Nucleus accumbens (tissue), 56 donors: Measurements from ENCODE around the gene RELN.

Experiments
- DNase-seq, 56 donors: peaks; one replicate each; lab custom pipeline; 2025; lab: John Stamatoyannopoulos, UW

Gene RELN

GRCh38 chr7:103651593-103652377, 337.7 kb downstream of the RELN start:
- no peak for DNase-seq

GRCh38 chr7:103649052-103649451, 340.4 kb downstream of the RELN start:
- no peak for DNase-seq

DNA sequence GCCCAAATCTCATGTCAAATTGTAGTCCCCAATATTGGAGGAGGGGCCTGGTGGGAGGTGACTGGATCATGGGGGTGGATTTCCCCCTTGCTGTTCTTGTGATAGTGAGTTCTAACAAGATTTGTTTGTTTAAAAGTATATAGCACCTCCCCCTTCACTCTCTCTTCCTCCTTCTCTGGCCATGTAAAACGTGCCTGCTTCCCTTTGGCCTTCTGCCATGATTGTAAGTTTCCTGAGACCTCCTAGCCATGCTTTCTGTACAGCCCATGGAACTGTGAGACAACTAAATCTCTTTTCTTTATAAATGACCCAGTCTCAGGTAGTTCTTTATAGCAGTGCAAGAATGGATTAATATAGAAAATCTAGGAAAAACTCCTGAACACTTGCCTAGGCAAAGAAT, 341.3 kb downstream of the RELN start:
- DNase-seq = no peak

DNA sequence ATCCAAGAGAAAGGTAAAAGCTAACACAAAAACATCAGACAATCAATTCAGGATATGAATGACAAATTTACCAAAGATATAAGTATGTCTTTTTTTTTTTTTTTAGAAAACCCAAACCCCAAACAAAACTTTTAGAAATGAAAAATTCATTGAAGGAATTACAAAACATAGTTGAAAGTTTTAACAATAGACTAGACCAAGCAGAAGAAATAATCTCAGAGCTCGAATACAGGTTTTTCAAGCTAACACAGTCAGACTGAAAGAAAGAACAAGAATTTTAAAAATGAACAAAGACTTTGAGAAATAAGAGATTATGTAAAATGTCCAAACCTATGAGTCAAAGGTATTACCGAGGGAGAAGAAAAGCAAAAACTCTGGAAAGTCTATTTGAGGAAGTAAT, 345.1 kb downstream of the RELN start:
- DNase-seq = no peak

DNA sequence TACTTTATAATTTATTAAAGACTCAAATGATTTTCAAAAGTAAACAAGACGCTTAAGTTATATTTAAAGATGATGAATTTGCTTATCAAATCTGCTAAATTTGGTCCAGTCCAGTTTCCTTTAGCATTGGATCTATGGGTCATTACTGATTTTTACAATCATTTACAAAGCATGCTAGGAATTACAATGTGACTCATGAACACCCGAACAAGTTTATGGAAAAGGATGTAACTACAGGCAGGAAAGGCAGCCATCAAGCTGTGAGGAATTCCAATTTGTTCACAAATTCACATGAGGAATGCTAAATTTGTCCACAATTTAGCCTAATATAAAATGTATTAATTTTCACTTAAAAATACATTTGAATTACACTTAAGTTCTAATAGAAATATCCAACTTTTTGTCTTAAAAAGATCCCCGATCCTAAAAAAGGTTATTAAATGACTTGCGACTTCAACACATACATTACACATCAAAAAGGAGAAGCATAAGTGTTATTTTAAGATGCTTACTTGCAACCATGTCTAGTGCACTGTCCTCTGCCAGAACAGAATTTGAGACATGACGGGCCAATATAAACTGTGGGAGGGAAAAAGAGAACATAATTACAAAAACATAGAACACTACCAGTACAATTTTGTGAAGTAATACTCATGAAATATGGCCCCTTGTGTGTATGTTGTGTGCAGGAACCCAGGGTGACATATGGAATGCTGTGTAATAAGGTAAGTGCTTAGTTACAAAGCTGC, 349.3 kb downstream of the RELN start:
- no peak for DNase-seq

- DNase-seq = no peak
Observed at GRCh38 chr7:103637726-103638125, 351.7 kb downstream of the RELN start.

DNA sequence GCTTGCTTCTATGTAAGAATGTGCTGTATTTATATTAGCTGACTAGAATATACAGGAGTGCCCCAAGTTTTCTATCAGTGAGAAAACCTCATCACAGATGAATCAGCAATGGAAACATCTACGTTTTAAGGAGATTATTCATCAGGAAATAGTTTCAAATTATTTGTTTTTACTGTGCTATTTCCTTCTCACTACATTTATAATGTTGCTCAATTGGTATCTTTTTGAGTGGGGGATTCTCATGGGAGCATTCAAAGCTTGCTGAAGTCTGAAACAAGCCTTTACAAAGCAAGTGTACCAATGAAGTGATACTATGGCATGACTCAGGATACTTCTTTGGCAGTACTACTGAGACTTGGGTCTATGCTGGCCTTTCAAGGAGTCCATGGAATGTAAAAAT, 352.4 kb downstream of the RELN start:
- DNase-seq = no peak

- DNase-seq = no peak
Observed at GRCh38 chr7:103636153-103636552, 353.3 kb downstream of the RELN start.

DNA sequence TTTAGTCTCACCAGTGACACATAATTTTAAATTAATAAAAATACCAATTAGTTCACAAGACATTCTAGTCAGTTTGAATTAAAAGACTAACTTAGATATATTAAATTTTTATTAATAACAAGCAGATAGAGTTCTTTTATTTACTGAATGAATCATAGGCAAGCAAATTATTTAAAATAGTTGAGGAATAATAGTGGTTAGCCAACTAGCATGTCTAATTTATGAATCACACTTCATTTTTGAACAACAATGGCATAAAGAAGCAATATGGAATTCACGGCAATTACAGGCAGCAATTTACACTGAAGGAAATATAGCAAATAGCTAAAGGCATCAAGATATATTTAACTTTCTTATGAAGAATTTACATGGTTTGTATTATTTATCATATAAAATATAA, 356.5 kb downstream of the RELN start:
- DNase-seq = no peak

GRCh38 chr7:103632005-103632639, 357.3 kb downstream of the RELN start:
- DNase-seq = no peak

- DNase-seq = no peak
Observed at GRCh38 chr7:103630318-103630717, 359.1 kb downstream of the RELN start.

GRCh38 chr7:103628742-103629141, 360.7 kb downstream of the RELN start:
- DNase-seq = no peak

GRCh38 chr7:103626776-103627175, 362.7 kb downstream of the RELN start:
- no peak for DNase-seq

GRCh38 chr7:103622274-103622673, 367.2 kb downstream of the RELN start:
- DNase-seq = no peak

DNA sequence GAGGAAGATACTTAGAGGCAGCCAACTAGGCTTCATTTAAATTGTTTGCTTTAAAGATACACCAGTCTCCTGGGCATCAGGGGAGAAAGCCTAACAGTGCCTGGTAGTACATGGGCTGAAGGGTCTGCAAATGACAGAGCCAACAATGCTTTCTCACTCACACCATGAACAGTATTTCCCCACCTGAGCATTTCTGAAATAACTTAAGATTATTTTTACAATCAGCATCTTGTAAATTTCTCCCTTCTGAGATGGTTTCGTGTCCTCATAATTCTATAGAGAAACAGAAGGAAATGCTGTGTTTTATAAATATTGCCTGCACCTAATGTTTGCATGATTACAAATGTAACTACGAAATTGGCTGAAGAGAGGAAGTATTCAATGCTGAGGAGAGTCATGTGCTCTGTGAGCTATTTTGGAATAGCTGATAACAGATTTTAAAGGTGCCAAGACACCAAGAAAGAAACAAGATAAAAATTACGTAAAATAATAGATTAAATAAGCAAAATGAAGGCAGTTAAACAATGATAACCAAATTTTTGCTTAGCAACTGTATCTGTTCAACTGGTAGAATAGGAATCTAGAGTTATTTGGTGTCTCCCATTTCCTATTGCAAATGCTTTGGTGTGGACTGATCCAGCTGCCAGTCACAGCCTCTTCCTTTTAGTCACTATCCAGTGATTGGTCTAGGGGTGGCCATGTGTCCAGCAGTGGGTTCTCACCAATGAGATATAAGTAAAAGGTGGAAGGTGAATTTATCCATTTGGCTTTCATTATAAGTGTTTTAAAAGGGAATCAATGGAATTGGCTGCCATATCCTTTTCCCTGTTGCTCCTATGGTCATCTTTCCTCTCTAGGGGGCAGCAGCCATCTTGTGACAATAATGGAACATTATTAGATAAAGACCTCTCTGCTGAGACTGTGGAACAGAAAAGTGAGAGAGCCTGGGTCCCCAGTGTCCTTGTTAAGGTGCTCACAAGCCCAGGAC, 375.5 kb downstream of the RELN start:
- DNase-seq = peak in 1 of 56 donors; percentile 2

DNA sequence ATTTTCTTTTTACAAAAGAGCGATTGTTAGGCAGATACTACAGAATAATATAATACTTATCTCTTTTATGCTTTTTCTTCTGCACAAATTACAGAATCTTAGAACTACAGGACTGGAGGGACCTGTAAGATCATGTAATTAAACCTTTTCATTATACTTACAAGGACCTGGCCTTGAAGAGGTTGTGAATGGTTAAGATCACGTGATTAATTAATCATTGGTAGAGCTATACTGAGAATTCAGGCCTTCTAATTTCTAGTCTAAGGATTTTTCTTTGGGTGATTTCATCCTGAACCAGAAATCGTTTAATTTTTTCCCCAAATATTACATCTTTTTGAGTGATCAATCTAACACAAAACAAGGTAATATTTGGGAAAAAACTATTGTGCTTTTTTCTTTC, 379.7 kb downstream of the RELN start:
- DNase-seq = no peak

DNA sequence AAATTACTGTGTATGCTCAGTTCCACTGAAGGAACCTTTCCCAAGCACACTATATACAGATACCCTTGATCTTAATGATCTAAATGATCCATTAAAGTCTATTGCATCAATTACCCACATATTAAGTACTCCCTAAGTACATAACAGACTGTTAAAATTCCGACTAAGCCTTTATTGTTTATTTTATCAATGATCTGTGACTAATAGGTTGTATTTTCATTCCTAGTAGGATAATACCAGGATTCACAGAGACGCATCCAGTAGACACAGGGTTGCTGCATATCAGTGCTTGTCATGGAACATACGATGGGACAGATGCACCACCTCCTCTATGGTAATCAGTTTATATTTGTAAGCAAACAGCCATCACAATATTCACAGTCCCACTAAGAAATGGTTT, 383.8 kb downstream of the RELN start:
- no peak for DNase-seq

GRCh38 chr7:103598326-103598905, 391.0 kb downstream of the RELN start:
- no peak for DNase-seq

DNA sequence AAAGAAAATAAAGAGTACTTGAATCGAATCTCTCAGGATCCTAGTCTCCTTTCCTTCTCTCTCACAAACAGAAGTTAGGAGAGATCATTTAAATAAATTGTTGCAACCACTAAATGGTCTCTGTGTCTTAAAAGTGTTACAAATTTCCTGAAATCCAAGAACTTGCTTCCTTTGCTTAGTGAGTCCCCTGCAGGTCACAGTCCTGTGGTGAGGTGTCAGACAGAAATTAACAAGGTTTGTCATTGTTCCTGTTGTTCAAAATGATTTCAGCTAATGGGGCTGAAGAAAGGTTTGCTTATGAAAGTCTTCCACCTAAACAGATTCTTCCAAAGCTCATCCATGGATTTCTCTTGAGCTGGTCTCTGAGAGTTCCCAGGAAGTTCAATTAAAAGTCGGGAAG, 391.9 kb downstream of the RELN start:
- DNase-seq = no peak

DNA sequence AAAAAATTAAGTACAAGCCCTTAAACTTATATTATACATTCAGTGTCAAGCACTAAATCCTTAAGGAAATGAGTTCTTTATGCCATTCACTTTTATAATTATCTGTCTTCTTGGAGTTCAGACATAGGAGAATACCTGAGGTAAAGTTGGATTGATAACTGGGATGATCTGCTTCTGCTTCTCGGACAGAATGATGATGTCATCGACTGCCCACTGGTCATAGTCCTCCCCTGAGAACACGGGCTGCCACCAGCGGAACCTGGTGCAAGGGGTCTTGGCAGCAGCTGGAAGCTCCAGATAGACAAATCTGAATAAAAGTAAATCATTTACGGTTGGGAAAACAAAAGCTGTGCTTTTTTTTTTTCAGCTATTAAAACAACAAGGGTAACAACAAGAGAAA, 395.3 kb downstream of the RELN start:
- no peak for DNase-seq
